Naive thymus-derived CD4-positive, alpha-beta T cell (primary cell): ENCODE measurements around the gene SHISA8. TPM values are rescaled to one million over a fixed set of nuclear protein-coding genes. Genes with fewer than 3 reads are reported as not detected.
A peak's percentile ranks its signal among the peaks of the same experiment; 100 is the strongest.
"Not testable (repeated sequence)": the region's sequence is repeated elsewhere in the genome, so short reads cannot be mapped to it uniquely, and the experiment has no call there.

ENCODE experiments used
- ATAC-seq: fragments of 150-1000 bp; cut with Tn5 transposase; 2 replicates; pipeline ENCODE4 v1.10.0; 2021; ENCODE audit warnings: mild to moderate bottlenecking, moderate library complexity
- CTCF ChIA-PET: fragments of 350-600 bp; sonication (Branson Sonifier 250); formaldehyde crosslinking; loops from one replicate; lab custom pipeline; 2021; ENCODE audit warnings: antibody characterized with exemption; lab: Charles Lee
- POLR2A ChIA-PET: fragments of 350-600 bp; sonication (Branson Sonifier 250); formaldehyde crosslinking; loops from one replicate; lab custom pipeline; 2021; ENCODE audit warnings: antibody characterized with exemption, inconsistent platforms; lab: Charles Lee
- DNase-seq, 9 donors: peaks; one replicate each; pipeline versions ENCODE4 v3.0.0 to v3.0.0-alpha.2; 2020 to 2022; ENCODE audit warnings: mixed read lengths in 1 of 9
- H3K27ac ChIP-seq: one replicate; pipeline ENCODE4 v1.7.0; 2013; ENCODE audit warnings: mild to moderate bottlenecking, low read depth, low read length, moderate library complexity
- H3K27me3 ChIP-seq, 2 donors: one replicate each; pipeline ENCODE4 v1.7.0; 2013; ENCODE audit warnings: low read length in 2 of 2, mild to moderate bottlenecking in 2 of 2, moderate library complexity in 2 of 2; ENCODE audit not compliant: control insufficient read depth in 2 of 2, insufficient read depth in 2 of 2
- H3K36me3 ChIP-seq, 3 experiments: 1 replicate in 2 of 3; 2 replicates in 1 of 3; pipeline ENCODE4 v1.7.0; 2013; ENCODE audit warnings: low read length in 3 of 3, mild to moderate bottlenecking in 3 of 3, moderate library complexity in 1 of 3; ENCODE audit not compliant: insufficient read depth in 3 of 3, control insufficient read depth in 2 of 3
- H3K4me1 ChIP-seq, 2 donors: one replicate each; pipeline ENCODE4 v1.7.0; 2013; ENCODE audit warnings: low read length in 2 of 2, mild to moderate bottlenecking in 2 of 2, moderate library complexity in 1 of 2; ENCODE audit not compliant: control insufficient read depth in 2 of 2, insufficient read depth in 2 of 2
- H3K4me3 ChIP-seq: 2 replicates; pipeline ENCODE4 v1.7.0; 2013; ENCODE audit warnings: mild to moderate bottlenecking, low read length
- H3K9me3 ChIP-seq, 3 experiments: 1 replicate in 2 of 3; 2 replicates in 1 of 3; pipeline ENCODE4 v1.7.0; 2013; ENCODE audit warnings: low read length in 3 of 3; ENCODE audit not compliant: control insufficient read depth in 2 of 3
- H3K27ac Mint-ChIP-seq, 9 donors: one replicate each; pipeline ENCODE4 v1.8.0; 2020 to 2022; ENCODE audit warnings: mixed read lengths in 9 of 9, mild to moderate bottlenecking in 8 of 9, moderate library complexity in 5 of 9, inconsistent platforms in 2 of 9
- H3K27me3 Mint-ChIP-seq, 5 donors: one replicate each; pipeline ENCODE4 v1.8.0; 2021 to 2022; ENCODE audit warnings: mixed read lengths in 5 of 5, mild to moderate bottlenecking in 1 of 5
- H3K36me3 Mint-ChIP-seq, 5 donors: one replicate each; pipeline ENCODE4 v1.8.0; 2020 to 2022; ENCODE audit warnings: mixed read lengths in 5 of 5, mild to moderate bottlenecking in 3 of 5, inconsistent platforms in 1 of 5
- H3K4me1 Mint-ChIP-seq, 7 donors: one replicate each; pipeline ENCODE4 v1.8.0; 2020 to 2022; ENCODE audit warnings: mixed read lengths in 7 of 7, mild to moderate bottlenecking in 3 of 7, inconsistent platforms in 1 of 7
- H3K4me3 Mint-ChIP-seq, 10 donors: one replicate each; pipeline ENCODE4 v1.8.0; 2020 to 2022; ENCODE audit warnings: mild to moderate bottlenecking in 10 of 10, mixed read lengths in 10 of 10, moderate library complexity in 6 of 10, inconsistent platforms in 2 of 10
- H3K9me3 Mint-ChIP-seq, 11 donors: one replicate each; pipeline ENCODE4 v1.8.0; 2020 to 2022; ENCODE audit warnings: mixed read lengths in 11 of 11, mild to moderate bottlenecking in 4 of 11, inconsistent platforms in 1 of 11, moderate library complexity in 1 of 11
- intact Hi-C, 2 donors: fragments of 100-400 bp; cut with micrococcal nuclease; formaldehyde crosslinking; loops; one replicate each; pipeline ENCODE4 v1.15.1; 2023
- polyA plus RNA-seq, 2 donors: library from polyadenylated mRNA; unstranded; fragments of 300-500 nt; fragmentation: Illumina TruSeq; gene quantifications; one replicate each; pipeline ENCODE4 v1.2.3, GENCODE V29; 2021
- total RNA-seq, 6 experiments: library from RNA in 5 of 6; stranded (reverse) in 5 of 6; gene quantifications; 1 replicate in 5 of 6; 2 replicates in 1 of 6; pipeline ENCODE4 v1.2.3 and lab custom pipeline; 2021 to 2026

The SHISA8 gene
- total and polyA plus RNA-seq, 7 experiments from 2014 or later = 0.34 to 0.58 (median 0.54) TPM; not detected in 4

GRCh38 chr22:41951898-41952474 is 37.1 kb upstream of the SHISA8 start, which contains the start of gene SMIM45:
TSS of gene SMIM45 (plus strand) at chr22:41952150.
- intact Hi-C loops = no loop called here
- DNase-seq (no peak), ATAC-seq (no peak)
- no peaks in the 10 kb centered on the region for H3K27me3 Mint-ChIP-seq
- H3K4me1 Mint-ChIP-seq = peaks cover 0 to 16% (median 3%) of the 10 kb centered on the region in 7 donors
- no peaks in the 10 kb centered on the region for H3K27me3 ChIP-seq
- no peaks in the 10 kb centered on the region for H3K9me3 ChIP-seq
- ChIA-PET CTCF (interaction anchor here (0.6 to 0.8 kb wide), 2 partner anchors 27 to 140 kb away, joined by 3 read pairs; no protein-coding TSS in a partner anchor), POLR2A (interaction anchor here (1.2 kb wide), 1 partner anchor 13 kb away, joined by 3 read pairs; no protein-coding TSS in a partner anchor)
- H3K9me3 Mint-ChIP-seq = peaks cover 0 to 2% (median 0%) of the 10 kb centered on the region in 11 donors
- no peak within 1 kb of the TSS for H3K27ac ChIP-seq
- no peak within 1 kb of the TSS for H3K4me3 ChIP-seq
- no peaks in the 10 kb centered on the region for H3K36me3 Mint-ChIP-seq
- no peak within 1 kb of the TSS for H3K4me3 Mint-ChIP-seq
- no peaks in the 10 kb centered on the region for H3K36me3 ChIP-seq
- H3K4me1 ChIP-seq = peaks cover 0 to 13% of the 10 kb centered on the region in 2 donors
- H3K27ac Mint-ChIP-seq = no peak within 1 kb of the TSS

- no peaks in the 10 kb centered on the region for H3K27me3 ChIP-seq
- H3K4me1 ChIP-seq = peaks cover 3 to 13% of the 10 kb centered on the region in 2 donors
- Mint-ChIP-seq H3K27ac (peak overlapping the region in 1 of 9 donors; percentile 31), H3K9me3 (no peaks in the 10 kb centered on the region), H3K4me1 (peaks cover 0 to 30% (median 10%) of the 10 kb centered on the region in 7 donors), H3K4me3 (no peak overlapping the region), H3K36me3 (peaks cover 0 to 6% (median 0%) of the 10 kb centered on the region in 5 donors), H3K27me3 (no peaks in the 10 kb centered on the region)
- POLR2A ChIA-PET = interaction anchor here (0.9 kb wide), 1 partner anchor 150 kb away, joined by 3 read pairs; no protein-coding TSS in a partner anchor
- H3K27ac ChIP-seq = no peak overlapping the region
- intact Hi-C loops = loop anchor here (5.0 to 10.0 kb wide), 3 partner anchors 493 to 855 kb away; partner anchors contain the start of genes EP300 (in 1 of the 2) and TOB2 (in 1 of the 2)
- DNase-seq (no peak), ATAC-seq (no peak)
- no peaks in the 10 kb centered on the region for H3K9me3 ChIP-seq
- H3K36me3 ChIP-seq = no peaks in the 10 kb centered on the region
- no peak overlapping the region for H3K4me3 ChIP-seq
- CTCF ChIA-PET = interaction anchor here (0.6 to 1.2 kb wide), 4 partner anchors 8 to 704 kb away, joined by 3 read pairs; no protein-coding TSS in a partner anchor
These were observed 34.6 kb upstream of the SHISA8 start for GRCh38 chr22:41949297-41949965.

- H3K9me3 ChIP-seq, H3K4me3 ChIP-seq, H3K9me3 Mint-ChIP-seq, H3K27me3 ChIP-seq, H3K27ac ChIP-seq, H3K36me3 ChIP-seq, H3K36me3 Mint-ChIP-seq, H3K4me3 Mint-ChIP-seq, POLR2A ChIA-PET, DNase-seq, ATAC-seq, H3K27me3 Mint-ChIP-seq: not testable (repeated sequence)
- peaks cover 3 to 13% of the 10 kb centered on the region in 2 donors for H3K4me1 ChIP-seq
- Mint-ChIP-seq H3K27ac (peak overlapping the region in 1 of 9 donors; percentile 31), H3K4me1 (peaks cover 0 to 33% (median 10%) of the 10 kb centered on the region in 7 donors)
- intact Hi-C loops = loop anchor here (5.0 to 10.0 kb wide), 3 partner anchors 493 to 854 kb away; partner anchors contain the start of genes EP300 (in 1 of the 2) and TOB2 (in 1 of the 2)
- CTCF ChIA-PET = interaction anchor here (0.6 to 1.2 kb wide), 2 partner anchors 252 to 704 kb away, joined by 3 read pairs; no protein-coding TSS in a partner anchor
These were observed 34.0 kb upstream of the SHISA8 start for GRCh38 chr22:41948928-41949296.

- no peak overlapping the region for H3K4me3 ChIP-seq
- intact Hi-C loops = loop anchor here (5.0 to 10.0 kb wide), 3 partner anchors 494 to 853 kb away; partner anchors contain the start of genes EP300 (in 1 of the 2) and TOB2 (in 1 of the 2)
- peaks cover 0 to 35% (median 10%) of the 10 kb centered on the region in 7 donors for H3K4me1 Mint-ChIP-seq
- CTCF ChIA-PET = interaction anchor here (1.2 kb wide), 1 partner anchor 251 kb away, joined by 3 read pairs; no protein-coding TSS in a partner anchor
- H3K27me3 ChIP-seq = no peaks in the 10 kb centered on the region
- peaks cover 3 to 13% of the 10 kb centered on the region in 2 donors for H3K4me1 ChIP-seq
- DNase-seq (no peak), ATAC-seq (no peak)
- no peak overlapping the region for H3K27ac Mint-ChIP-seq
- H3K4me3 Mint-ChIP-seq = peak overlapping the region in 4 of 10 donors; percentile 21 to 93 (median 87)
- H3K27me3 Mint-ChIP-seq = no peaks in the 10 kb centered on the region
- no peaks in the 10 kb centered on the region for H3K9me3 Mint-ChIP-seq
- no peaks in the 10 kb centered on the region for H3K36me3 ChIP-seq
- POLR2A ChIA-PET = interaction anchor here (0.6 to 2.1 kb wide), 2 partner anchors 168 to 496 kb away, joined by 3 to 14 read pairs; no protein-coding TSS in a partner anchor
- peaks cover 0 to 8% (median 0%) of the 10 kb centered on the region in 5 donors for H3K36me3 Mint-ChIP-seq
- no peak overlapping the region for H3K27ac ChIP-seq
- H3K9me3 ChIP-seq = no peaks in the 10 kb centered on the region
These were observed 33.3 kb upstream of the SHISA8 start for GRCh38 chr22:41948142-41948541.

- H3K4me1 ChIP-seq = peaks cover 3 to 13% of the 10 kb centered on the region in 2 donors
- Mint-ChIP-seq H3K4me1 (peaks cover 0 to 39% (median 10%) of the 10 kb centered on the region in 7 donors), H3K9me3 (no peaks in the 10 kb centered on the region), H3K27ac (peak overlapping the region in 5 of 9 donors; percentile 63 to 93 (median 74)), H3K36me3 (peaks cover 0 to 12% (median 0%) of the 10 kb centered on the region in 5 donors), H3K27me3 (no peaks in the 10 kb centered on the region), H3K4me3 (peak overlapping the region; percentile 83 to 93 (median 91))
- CTCF ChIA-PET = interaction anchor here (0.7 to 1.8 kb wide), 4 partner anchors 201 to 282 kb away, joined by 3 to 10 read pairs (median 4); no protein-coding TSS in a partner anchor
- ATAC-seq = no peak
- intact Hi-C loops = loop anchor here (2.0 to 10.0 kb wide), 5 partner anchors 51 to 853 kb away; partner anchors contain the start of genes EP300 (in 1 of the 2), SMDT1 (in 1 of the 2), TOB2 (in 1 of the 2) and WBP2NL (in 1 of the 2)
- no peaks in the 10 kb centered on the region for H3K36me3 ChIP-seq
- H3K4me3 ChIP-seq = peak overlapping the region; percentile 82
- no peaks in the 10 kb centered on the region for H3K27me3 ChIP-seq
- H3K9me3 ChIP-seq = no peaks in the 10 kb centered on the region
- POLR2A ChIA-PET = interaction anchor here (0.6 to 2.1 kb wide), 10 partner anchors 21 to 729 kb away, joined by 3 to 14 read pairs (median 4); partner anchors contain the start of genes SNU13, SREBF2, TNFRSF13C and WBP2NL
- no peak for DNase-seq
- peak overlapping the region; percentile 37 for H3K27ac ChIP-seq
These were observed 32.7 kb upstream of the SHISA8 start for GRCh38 chr22:41947424-41948080.
